DOHH2 (cell line): ENCODE measurements around the gene RIPOR3.

Source experiments
- EZH2phosphoT487 ChIP-seq: fragments of 200-600 bp; sonication (generic); IDR thresholded peaks from 2 replicates; pipeline ENCODE4 v1.6.1; 2017; ENCODE audit warnings: borderline replicate concordance, mild to moderate bottlenecking, antibody characterized with exemption, low read length, moderate library complexity, mixed read lengths
- TF ChIP-seq, protein P1 (sequence below): fragments of 200-600 bp; sonication (generic); IDR thresholded peaks from one replicate; pipeline ENCODE4 v1.5.1; 2014; ENCODE audit warnings: antibody characterized with exemption, mild to moderate bottlenecking, low read depth, low read length; ENCODE audit not compliant: poor library complexity, severe bottlenecking

DNA sequence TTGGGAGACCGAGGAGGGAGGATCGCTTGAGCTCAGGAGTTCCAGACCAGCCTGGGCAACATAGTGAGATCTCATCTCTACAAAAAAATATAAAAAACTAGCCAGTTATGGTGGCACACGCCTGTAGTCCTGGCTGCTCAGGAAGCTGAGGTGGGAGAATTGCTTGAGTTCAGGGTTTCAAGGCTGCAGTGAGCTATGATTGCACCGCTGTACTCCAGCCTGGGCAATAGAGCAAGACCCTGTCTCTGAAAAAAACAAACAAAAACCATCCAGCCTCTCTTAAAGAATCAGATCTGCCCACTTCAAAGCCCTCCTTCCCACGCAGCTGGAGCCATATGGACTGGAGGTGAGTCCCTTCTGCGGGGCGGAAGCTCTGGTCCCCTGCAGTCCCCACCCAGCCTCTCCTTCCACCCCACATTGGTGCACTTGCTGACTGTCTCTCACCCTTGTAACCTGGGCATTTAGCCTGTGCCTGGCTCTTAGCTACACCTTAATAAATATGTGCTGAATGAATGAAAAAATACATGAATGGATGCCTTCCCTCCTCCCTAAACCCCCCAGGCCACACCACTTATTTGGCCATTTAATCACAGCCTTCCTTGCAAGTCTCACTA lies 32.9 kb upstream of the RIPOR3 start:
- TF ChIP-seq, protein P1, sequence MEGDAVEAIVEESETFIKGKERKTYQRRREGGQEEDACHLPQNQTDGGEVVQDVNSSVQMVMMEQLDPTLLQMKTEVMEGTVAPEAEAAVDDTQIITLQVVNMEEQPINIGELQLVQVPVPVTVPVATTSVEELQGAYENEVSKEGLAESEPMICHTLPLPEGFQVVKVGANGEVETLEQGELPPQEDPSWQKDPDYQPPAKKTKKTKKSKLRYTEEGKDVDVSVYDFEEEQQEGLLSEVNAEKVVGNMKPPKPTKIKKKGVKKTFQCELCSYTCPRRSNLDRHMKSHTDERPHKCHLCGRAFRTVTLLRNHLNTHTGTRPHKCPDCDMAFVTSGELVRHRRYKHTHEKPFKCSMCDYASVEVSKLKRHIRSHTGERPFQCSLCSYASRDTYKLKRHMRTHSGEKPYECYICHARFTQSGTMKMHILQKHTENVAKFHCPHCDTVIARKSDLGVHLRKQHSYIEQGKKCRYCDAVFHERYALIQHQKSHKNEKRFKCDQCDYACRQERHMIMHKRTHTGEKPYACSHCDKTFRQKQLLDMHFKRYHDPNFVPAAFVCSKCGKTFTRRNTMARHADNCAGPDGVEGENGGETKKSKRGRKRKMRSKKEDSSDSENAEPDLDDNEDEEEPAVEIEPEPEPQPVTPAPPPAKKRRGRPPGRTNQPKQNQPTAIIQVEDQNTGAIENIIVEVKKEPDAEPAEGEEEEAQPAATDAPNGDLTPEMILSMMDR = no peak
- TF ChIP-seq EZH2phosphoT487 = no peak
